IMR-90 (cell line): Measurements from ENCODE around the gene FGR. TPM values are rescaled to one million over a fixed set of nuclear protein-coding genes. Genes with fewer than 3 reads are reported as not detected.
A peak's percentile ranks its signal among the peaks of the same experiment; 100 is the strongest.

Experiments
- ATAC-seq: fragments of 200-7000 bp; cut with Tn5 transposase; 2 replicates; pipeline ENCODE4 v1.9.1; 2020; ENCODE audit warnings: low read depth, mild to moderate bottlenecking, moderate library complexity
- BruUV-seq: library from RNA; stranded (reverse); fragments of 400-500 nt; replicated peaks from 2 replicates; lab custom pipeline; 2021; lab: Mats Ljungman, UMichigan
- CTCF ChIA-PET: fragments of 300-600 bp; formaldehyde crosslinking; extraction: SDS; loops from one replicate; lab custom pipeline; 2021; ENCODE audit warnings: antibody characterized with exemption; lab: Yijun Ruan, JAX
- POLR2A ChIA-PET: fragments of 300-600 bp; sonication (Branson Sonifier 250); formaldehyde crosslinking; loops from one replicate; lab custom pipeline; 2022; ENCODE audit warnings: antibody characterized with exemption; ENCODE audit not compliant: unreplicated experiment; lab: Charles Lee
- DNase-seq: peaks from one replicate; pipeline ENCODE4 v3.0.0; 2013
- H2AFZ ChIP-seq: replicated peaks from 2 replicates; pipeline ENCODE3; 2013; ENCODE audit warnings: low read length, mild to moderate bottlenecking; ENCODE audit not compliant: poor library complexity
- H2AK5ac ChIP-seq: 2 replicates; pipeline ENCODE4 v1.6.1; 2013; ENCODE audit warnings: low read depth, low read length, inconsistent platforms
- H2AK9ac ChIP-seq: replicated peaks from 2 replicates; pipeline ENCODE3; 2013; ENCODE audit warnings: mild to moderate bottlenecking, low read depth, low read length, moderate library complexity; ENCODE audit not compliant: poor library complexity
- H2BK120ac ChIP-seq: 2 replicates; pipeline ENCODE4 v1.6.1; 2013; ENCODE audit warnings: low read depth, low read length, inconsistent platforms
- H2BK15ac ChIP-seq: 3 replicates; pipeline ENCODE4 v1.6.1; 2013; ENCODE audit warnings: low read depth, low read length, inconsistent platforms
- H2BK20ac ChIP-seq: 2 replicates; pipeline ENCODE4 v1.6.1; 2013; ENCODE audit warnings: low read depth, mild to moderate bottlenecking, inconsistent platforms, low read length, moderate library complexity
- H2BK5ac ChIP-seq: 2 replicates; pipeline ENCODE4 v1.6.1; 2013; ENCODE audit warnings: mild to moderate bottlenecking, low read depth, low read length, inconsistent platforms; ENCODE audit not compliant: poor library complexity, severe bottlenecking
- H3K14ac ChIP-seq: replicated peaks from 2 replicates; pipeline ENCODE4 v1.6.1; 2013; ENCODE audit warnings: low read depth, low read length, inconsistent platforms
- H3K18ac ChIP-seq: 2 replicates; pipeline ENCODE4 v1.6.1; 2013; ENCODE audit warnings: low read depth, low read length, control low read depth
- H3K23ac ChIP-seq: 2 replicates; pipeline ENCODE4 v1.6.1; 2013; ENCODE audit warnings: low read depth, low read length, inconsistent platforms
- H3K27ac ChIP-seq: 2 replicates; pipeline ENCODE4 v1.5.1; 2013; ENCODE audit warnings: mild to moderate bottlenecking, control low read depth, low read length; ENCODE audit not compliant: insufficient read depth
- H3K27me3 ChIP-seq: 2 replicates; pipeline ENCODE4 v1.6.1; 2013; ENCODE audit warnings: low read length; ENCODE audit not compliant: control insufficient read depth, insufficient read depth
- H3K36me3 ChIP-seq: 2 replicates; pipeline ENCODE4 v1.6.1; 2013; ENCODE audit warnings: low read length, mixed read lengths; ENCODE audit not compliant: control insufficient read depth, insufficient read depth
- H3K4ac ChIP-seq: 2 replicates; pipeline ENCODE4 v1.6.1; 2013; ENCODE audit warnings: low read depth, low read length, inconsistent platforms
- H3K4me1 ChIP-seq: 2 replicates; pipeline ENCODE4 v1.6.1; 2013; ENCODE audit warnings: low read length, mixed read lengths; ENCODE audit not compliant: control insufficient read depth, insufficient read depth
- H3K4me2 ChIP-seq: 2 replicates; pipeline ENCODE4 v1.6.1; 2013; ENCODE audit warnings: low read depth, mild to moderate bottlenecking, control low read depth, low read length, moderate library complexity
- H3K4me3 ChIP-seq: 2 replicates; pipeline ENCODE4 v1.5.1; 2013; ENCODE audit warnings: low read depth, mild to moderate bottlenecking, control low read depth, low read length, moderate library complexity; ENCODE audit not compliant: insufficient read depth
- H3K56ac ChIP-seq: 2 replicates; pipeline ENCODE4 v1.6.1; 2013; ENCODE audit warnings: low read length, inconsistent platforms; ENCODE audit not compliant: insufficient read depth; ENCODE audit errors: extremely low read depth
- H3K79me1 ChIP-seq, 2 experiments: 2 replicates each; pipeline ENCODE4 v1.6.1; 2013; ENCODE audit warnings: low read length in 2 of 2, inconsistent platforms in 1 of 2, low read depth in 1 of 2
- H3K9ac ChIP-seq: 2 replicates; pipeline ENCODE4 v1.6.1; 2013; ENCODE audit warnings: low read depth, low read length, control low read depth
- H3K9me1 ChIP-seq: 2 replicates; pipeline ENCODE4 v1.6.1; 2013; ENCODE audit warnings: low read length, inconsistent platforms; ENCODE audit not compliant: insufficient read depth
- H3K9me3 ChIP-seq: 2 replicates; pipeline ENCODE4 v1.6.1; 2013; ENCODE audit warnings: low read length; ENCODE audit not compliant: control insufficient read depth, insufficient read depth
- H4K20me1 ChIP-seq: 2 replicates; pipeline ENCODE4 v1.6.1; 2013; ENCODE audit warnings: low read length, inconsistent platforms; ENCODE audit not compliant: insufficient read depth
- H4K5ac ChIP-seq: 2 replicates; pipeline ENCODE4 v1.6.1; 2013; ENCODE audit warnings: mild to moderate bottlenecking, low read depth, low read length, control low read depth
- H4K8ac ChIP-seq, 2 experiments: 2 replicates each; pipeline ENCODE4 v1.6.1; 2013; ENCODE audit warnings: low read depth in 2 of 2, low read length in 2 of 2, control low read depth in 1 of 2, inconsistent platforms in 1 of 2
- H4K91ac ChIP-seq: 2 replicates; pipeline ENCODE4 v1.6.1; 2013; ENCODE audit warnings: low read depth, low read length, inconsistent platforms; ENCODE audit not compliant: insufficient read depth
- CHD1 ChIP-seq: IDR thresholded peaks from 2 replicates; pipeline ENCODE4 v1.6.1; 2012; ENCODE audit warnings: low read depth, low read length, improper control_type of control experiment
- FOS ChIP-seq: fragments of 150-350 bp; IDR thresholded peaks from 2 replicates; pipeline ENCODE4 v1.6.1; 2016; ENCODE audit warnings: low read depth, low read length
- WGBS, 2 experiments: methylation state at CpG; one replicate each; pipeline versions ENCODE4 v1.1.5 to v1.1.7; 2013; ENCODE audit warnings: missing lambda C conversion rate in 2 of 2; ENCODE audit not compliant: insufficient read length in 1 of 2; ENCODE audit errors: extremely low coverage in 2 of 2; 5-methylcytosine and 5-hydroxymethylcytosine counted together
- dilution Hi-C: fragments of 300-500 bp; cut with HindIII; formaldehyde crosslinking; loops from one replicate; pipeline ENCODE4 v1.14.3; 2018; ENCODE audit warnings: low sequenced_read_pairs; ENCODE audit not compliant: unreplicated experiment
- in situ Hi-C: fragments of 300-500 bp; cut with MboI; formaldehyde crosslinking; loops from 3 replicates; pipeline ENCODE4 v1.14.3; 2019; ENCODE audit warnings: low sequenced_read_pairs, inconsistent platforms, mixed read lengths
- intact Hi-C: fragments of 100-400 bp; cut with micrococcal nuclease; formaldehyde crosslinking; loops from 2 replicates; pipeline ENCODE4 v1.10.0; 2022
- polyA plus RNA-seq, 3 experiments: library from polyadenylated mRNA; depleted of rRNA; stranded (reverse); fragments of >200 nt; gene quantifications; 2 replicates each; pipeline ENCODE4 v1.2.3, GENCODE V29; 2012; ENCODE audit warnings: low replicate concordance in 1 of 3
- total RNA-seq: library from RNA; depleted of rRNA; stranded (reverse); fragments of >200 nt; gene quantifications from 2 replicates; pipeline ENCODE4 v1.2.3, GENCODE V29; 2012
- TF ChIP-seq, protein P1 (sequence below): fragments of 150-350 bp; IDR thresholded peaks from 2 replicates; pipeline ENCODE4 v1.6.1; 2017; ENCODE audit warnings: mild to moderate bottlenecking, antibody characterized with exemption, low read length, low read depth

The FGR gene
- total and polyA plus RNA-seq, 2 of the 4 experiments (the other 2 are of a cell fraction): not detected

DNA sequence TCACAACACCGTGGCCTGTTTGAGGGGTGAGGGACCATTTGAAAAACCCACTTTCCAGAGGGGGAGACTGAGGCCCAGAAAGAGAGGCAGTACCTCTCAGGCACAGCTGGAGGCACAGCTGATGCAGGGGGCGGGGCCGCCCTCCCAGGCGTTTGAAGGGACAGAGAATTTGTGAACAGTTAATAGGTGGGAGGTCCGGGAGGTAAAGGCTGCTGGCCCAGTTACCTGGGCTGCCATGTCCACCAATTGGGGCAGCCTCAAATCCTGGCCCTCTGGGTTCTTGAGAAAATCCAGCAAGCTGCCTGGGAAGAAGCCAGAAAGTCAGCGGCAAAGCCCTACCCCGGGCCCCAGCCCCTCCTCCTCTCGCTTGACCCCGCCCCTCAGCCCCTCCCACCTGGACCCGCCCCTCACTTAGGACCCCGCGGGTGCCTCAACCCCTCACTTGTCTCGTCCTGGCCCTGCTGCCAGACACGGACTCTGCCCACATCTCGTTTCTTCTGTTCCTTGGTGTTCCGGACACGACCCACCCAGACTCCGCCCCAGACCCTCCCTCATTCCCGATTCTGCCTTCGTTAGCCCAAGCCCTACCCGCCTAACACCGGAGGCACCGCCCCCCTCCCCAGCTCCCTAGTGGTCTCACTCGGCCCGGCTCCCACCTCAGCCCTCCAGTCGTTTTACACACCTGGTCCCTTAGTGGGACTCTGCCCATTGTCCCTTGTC, 20.2 kb downstream of the FGR start:
- no peak overlapping the region for H2BK5ac ChIP-seq
- H3K23ac ChIP-seq: no peak overlapping the region
- intact Hi-C loops: no loop called here
- H2BK120ac ChIP-seq: no peak overlapping the region
- H3K14ac ChIP-seq: no peak overlapping the region
- dilution Hi-C loops: no loop called here
- ATAC-seq (no peak), DNase-seq (no peak)
- no peak overlapping the region for H3K18ac ChIP-seq
- no peak overlapping the region for H2AK9ac ChIP-seq
- H3K9me3 ChIP-seq: no peaks in the 10 kb centered on the region
- no peak overlapping the region for H3K27ac ChIP-seq
- H3K9ac ChIP-seq: no peak overlapping the region
- no peaks in the 10 kb centered on the region for H3K9me1 ChIP-seq
- BruUV-seq: no TSS peak
- no peak overlapping the region for H2AK5ac ChIP-seq
- in situ Hi-C loops: loop anchor here (5.0 kb wide), 1 partner anchor 48 kb away; no protein-coding TSS in a partner anchor
- WGBS, 2 experiments: 6% methylated on average over 16 of the region's 26 CpGs; no CpG with 5 or more reads in 1 of the 2 experiments
- H3K79me1 ChIP-seq: no peaks in the 10 kb centered on the region
- no peaks in the 10 kb centered on the region for H3K36me3 ChIP-seq
- no peak overlapping the region for H4K5ac ChIP-seq
- peaks cover 42% of the 10 kb centered on the region for H3K27me3 ChIP-seq
- no peak overlapping the region for H2BK15ac ChIP-seq
- no peak overlapping the region for H3K4me3 ChIP-seq
- H4K8ac ChIP-seq: no peak overlapping the region
- H2BK20ac ChIP-seq: no peak overlapping the region
- H3K4me2 ChIP-seq: no peak overlapping the region
- H3K4me1 ChIP-seq: no peaks in the 10 kb centered on the region
- peak overlapping the region; percentile 70 for H2AFZ ChIP-seq
- no peak overlapping the region for H4K91ac ChIP-seq
- ChIA-PET CTCF (no interaction called here), POLR2A (no interaction called here)
- no peak overlapping the region for H3K4ac ChIP-seq
- H4K20me1 ChIP-seq: no peaks in the 10 kb centered on the region
- no peak overlapping the region for H3K56ac ChIP-seq
- TF ChIP-seq CHD1 (no peak), FOS (no peak)
- TF ChIP-seq, protein P1, sequence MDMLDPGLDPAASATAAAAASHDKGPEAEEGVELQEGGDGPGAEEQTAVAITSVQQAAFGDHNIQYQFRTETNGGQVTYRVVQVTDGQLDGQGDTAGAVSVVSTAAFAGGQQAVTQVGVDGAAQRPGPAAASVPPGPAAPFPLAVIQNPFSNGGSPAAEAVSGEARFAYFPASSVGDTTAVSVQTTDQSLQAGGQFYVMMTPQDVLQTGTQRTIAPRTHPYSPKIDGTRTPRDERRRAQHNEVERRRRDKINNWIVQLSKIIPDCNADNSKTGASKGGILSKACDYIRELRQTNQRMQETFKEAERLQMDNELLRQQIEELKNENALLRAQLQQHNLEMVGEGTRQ: no peak
